T1000 (cell line): ENCODE measurements around the gene R3HCC1L.
A peak's percentile ranks its signal among the peaks of the same experiment; 100 is the strongest.

Experiments used
- DNase-seq: peaks from one replicate; lab custom pipeline; 2025; ENCODE audit warnings: mixed read lengths; lab: John Stamatoyannopoulos, UW

R3HCC1L gene

DNA sequence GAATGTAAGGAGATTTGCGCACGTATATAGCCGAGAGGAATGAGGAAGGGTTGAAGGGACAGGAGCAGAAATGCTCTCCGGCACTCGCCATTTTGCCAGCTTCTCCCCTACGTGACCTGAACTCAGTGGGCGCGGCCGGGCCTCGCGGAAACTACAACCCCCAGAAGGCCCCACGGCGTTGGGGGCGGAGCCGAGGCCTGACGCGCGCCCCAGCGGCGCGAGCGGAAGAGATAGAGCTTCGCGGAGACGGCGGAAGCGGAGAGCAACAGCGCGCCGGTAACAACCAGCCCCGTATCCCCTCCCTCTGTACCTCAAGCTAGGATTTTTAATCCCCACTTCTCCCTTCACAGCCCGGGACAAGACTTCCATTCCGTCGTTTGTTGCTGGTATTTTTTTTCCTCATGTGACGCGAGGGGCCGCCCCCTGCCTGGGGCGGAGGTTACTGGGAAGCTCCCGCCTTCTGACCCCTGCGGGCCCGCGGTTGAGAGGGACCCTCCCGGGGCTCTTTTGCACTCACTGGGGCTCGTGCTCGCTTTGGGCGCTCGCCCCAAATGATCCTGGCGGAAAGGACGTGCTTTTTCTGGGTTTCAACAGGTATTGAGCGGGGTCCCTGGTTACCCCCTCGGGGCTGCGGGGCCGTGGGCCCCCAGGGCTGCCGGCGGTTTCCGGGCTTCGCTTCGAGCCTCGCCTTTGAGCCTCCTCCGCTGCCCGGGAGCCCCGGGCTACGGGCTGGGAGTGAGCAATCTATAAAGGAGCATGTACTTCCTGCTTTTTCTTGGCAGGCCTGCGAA, at the start of gene R3HCC1L:
R3HCC1L (plus strand) TSS at position 227 of the 791 bp plus-strand sequence. CDS start 73,458 bp downstream, outside the sequence.
- peak; percentile 92 for DNase-seq

- no peak for DNase-seq
Observed at GRCh38 chr10:98085238-98085637, 49.2 kb upstream of the R3HCC1L start.

DNA sequence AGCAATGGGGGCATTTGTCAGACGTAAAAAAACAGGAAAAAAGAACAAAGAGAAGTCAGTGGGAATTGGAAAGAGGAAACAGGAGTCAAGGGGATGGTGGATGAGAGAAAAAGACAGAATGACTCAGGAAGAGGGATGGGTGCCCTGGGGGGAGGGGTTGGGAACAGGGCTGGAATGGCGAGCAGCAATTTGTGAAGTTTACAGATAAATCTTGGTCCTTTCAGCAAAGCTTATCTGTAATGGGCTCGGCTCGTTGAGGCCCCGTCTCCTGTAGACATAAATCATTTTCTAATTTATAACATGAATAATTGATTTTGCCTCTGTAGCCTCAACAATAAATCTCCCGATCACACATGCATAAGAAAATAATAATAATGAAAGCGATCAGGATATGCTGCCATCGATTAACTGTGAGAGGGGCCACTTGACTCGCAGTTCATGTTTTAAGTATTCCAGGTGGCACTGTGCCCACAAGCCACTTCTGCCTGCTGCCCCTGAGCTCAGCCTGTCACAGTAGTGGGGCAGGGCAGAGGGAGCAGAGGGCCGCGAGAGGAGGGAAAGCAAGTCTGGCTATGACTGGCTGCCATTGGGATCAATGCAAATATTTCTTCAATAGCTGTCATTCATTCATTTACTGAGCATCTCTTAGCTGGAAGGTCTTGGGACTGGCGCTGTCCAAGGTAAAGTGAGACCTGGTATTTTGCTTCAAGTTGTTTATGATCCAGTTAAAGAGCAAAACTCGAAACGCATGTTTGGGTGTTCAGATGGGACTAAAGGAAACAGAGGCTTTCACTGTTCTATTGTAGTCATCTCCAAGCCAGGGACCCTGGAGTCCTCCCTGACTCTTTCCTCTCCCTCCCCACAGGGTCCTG, 47.4 kb upstream of the R3HCC1L start:
- no peak for DNase-seq

- DNase-seq: no peak
Observed at GRCh38 chr10:98088186-98088971, 46.1 kb upstream of the R3HCC1L start.

DNA sequence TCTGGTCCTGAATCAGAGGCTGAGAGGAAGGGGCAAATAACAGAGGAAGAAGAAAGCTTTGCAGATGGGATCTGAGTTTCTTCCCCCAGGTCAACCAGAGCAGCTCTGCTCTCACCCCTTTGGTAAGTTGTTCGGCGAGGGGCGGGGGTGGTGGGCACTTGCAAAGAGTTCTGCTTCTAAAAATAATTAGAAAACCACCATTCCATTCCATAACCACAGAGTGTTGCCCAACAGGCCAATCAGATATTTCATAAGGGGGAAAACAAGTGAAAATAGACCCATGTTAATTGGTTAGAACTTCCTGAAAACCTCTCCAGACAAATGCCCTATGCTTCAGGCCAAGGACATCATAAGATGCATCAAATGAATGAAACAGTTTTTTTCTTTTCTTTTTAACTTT, 43.6 kb upstream of the R3HCC1L start:
- DNase-seq: no peak

GRCh38 chr10:98096316-98096715, 38.1 kb upstream of the R3HCC1L start:
- no peak for DNase-seq

- no peak for DNase-seq
Observed at GRCh38 chr10:98096731-98097130, 37.7 kb upstream of the R3HCC1L start.

- DNase-seq: no peak
Observed at GRCh38 chr10:98097175-98097574, 37.3 kb upstream of the R3HCC1L start.

DNA sequence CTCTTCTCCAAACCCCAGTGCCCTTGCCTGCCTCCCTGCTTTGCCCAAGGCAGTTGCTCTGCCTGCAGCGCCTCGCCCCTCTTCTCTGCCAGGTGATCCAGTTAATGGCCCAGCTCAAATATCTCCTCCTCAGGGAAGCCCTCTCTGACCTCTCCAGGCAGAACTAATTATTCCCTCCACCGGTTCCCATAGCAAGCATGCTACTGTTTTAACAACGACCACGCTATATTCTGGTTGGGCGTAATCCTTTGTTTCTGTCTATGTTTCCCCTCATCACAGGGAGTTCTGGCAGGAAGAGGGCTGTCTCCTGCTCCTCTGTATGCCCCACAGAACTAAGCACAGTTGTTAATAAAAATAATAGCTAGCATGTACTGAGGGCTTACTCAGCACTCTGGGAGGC, 36.8 kb upstream of the R3HCC1L start:
- DNase-seq: no peak

GRCh38 chr10:98098247-98098646, 36.2 kb upstream of the R3HCC1L start:
- DNase-seq: no peak

DNA sequence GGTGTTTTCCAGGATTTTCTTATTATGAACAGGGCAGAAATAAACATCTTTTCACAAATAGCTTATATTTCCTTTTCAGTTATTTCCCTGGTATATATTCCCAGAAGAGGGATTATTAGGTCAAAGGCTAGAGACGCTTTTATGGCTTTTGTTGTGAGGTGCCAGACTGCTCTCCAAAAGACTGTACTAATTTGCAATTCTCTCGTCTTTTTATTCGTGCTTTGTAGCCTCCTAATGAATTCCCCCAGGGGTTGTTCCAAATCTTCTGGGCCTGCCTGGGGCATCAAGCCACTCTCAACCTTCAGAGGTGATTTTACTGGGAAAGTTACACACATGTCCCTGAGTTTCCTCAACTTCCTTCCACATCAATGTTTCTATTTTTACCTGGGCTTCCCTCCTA, 34.0 kb upstream of the R3HCC1L start:
- DNase-seq: no peak

DNA sequence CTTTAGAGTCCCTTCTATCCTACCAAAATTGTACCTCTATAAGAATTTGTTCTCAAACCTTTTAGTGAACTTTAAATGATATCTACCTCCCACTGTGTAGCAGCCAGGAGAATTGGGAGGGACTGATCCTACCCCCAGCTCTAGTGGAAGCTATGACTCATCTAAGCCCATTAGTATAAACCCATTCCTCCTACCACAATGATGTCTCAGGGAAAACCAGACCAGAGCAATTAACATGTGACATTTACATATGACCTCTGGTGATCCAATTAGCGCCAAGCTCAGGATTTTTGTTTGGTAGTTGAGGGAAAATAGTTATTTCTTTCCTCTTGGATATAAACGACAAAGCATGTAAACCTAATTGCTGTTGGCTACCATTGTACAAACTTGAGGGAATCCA, 33.1 kb upstream of the R3HCC1L start:
- no peak for DNase-seq

DNA sequence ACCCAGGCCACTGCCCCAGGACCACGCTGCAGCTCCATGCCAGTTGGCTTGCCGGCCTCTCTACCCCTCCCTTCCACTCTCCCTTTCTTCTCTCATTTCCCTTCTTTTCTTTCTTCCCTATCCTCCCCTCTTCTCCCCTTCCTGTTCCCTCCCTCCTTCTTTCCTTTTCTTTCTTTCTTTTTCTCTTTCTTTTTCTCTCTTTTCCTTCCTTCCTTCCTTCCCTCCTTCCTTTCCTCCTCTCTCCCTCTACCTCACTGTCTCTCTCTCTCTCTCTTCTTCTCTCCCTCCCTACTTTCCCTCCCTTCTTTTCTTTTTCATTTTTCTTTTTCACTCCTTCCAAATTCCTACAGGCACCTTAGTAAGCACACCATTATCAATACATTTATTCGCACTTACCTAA, 30.3 kb upstream of the R3HCC1L start:
- DNase-seq: no peak

DNA sequence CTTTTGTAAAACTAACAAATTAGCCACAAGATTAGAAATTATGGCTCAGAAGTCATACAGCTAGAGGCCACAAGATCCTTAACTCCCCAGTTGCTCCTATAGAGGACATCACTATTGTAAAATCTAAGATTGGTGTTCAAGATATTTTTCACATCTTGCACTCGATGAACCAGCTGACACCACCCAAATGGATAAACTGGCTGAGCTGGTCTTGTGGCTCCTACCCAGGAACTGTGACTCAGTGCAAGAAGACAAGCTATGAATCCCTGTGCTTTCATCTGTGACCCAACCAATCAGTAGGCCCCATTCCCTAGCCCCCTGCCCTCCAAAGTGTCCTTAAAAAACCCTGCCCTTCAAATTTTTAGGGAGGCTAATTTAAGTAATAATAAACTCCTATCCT, 27.9 kb upstream of the R3HCC1L start:
- DNase-seq: no peak

DNA sequence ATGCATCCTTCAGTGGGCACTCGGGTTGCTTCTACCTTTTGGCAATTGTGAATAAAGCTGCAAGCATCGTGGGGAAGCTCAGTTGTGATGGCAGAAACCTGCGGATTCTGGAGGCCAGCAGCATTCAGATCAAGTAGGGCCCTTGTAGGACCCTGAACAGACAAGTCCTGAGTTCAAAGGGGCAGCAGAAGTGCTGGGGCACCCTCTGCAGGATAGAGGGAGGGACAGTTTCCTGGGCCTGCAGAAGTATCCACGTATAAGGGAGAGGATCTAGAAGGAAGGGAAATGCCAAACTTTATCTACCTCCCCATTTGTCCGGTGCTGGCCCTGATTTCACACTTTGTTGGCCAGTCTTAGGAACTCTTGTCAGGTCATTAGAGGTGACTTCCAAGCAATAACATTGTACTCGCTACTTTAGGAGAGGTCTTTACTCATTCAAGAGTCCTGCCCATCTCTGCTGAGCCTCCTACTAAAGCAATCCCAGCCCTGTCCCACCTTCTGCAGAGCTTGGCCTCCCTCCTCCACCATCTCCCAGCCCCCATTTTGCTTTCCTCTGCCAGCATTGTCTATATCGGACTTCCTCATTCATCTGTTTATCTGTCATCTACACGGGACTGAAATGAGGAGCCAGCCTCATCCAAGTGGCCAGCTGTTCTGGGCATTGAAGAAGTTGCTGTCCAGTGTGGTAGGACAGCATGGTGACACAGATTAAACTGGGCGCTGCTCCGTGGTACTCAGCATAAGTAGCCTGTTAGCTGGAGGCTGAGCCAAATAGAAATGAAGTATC, 26.6 kb upstream of the R3HCC1L start:
- DNase-seq: no peak

DNA sequence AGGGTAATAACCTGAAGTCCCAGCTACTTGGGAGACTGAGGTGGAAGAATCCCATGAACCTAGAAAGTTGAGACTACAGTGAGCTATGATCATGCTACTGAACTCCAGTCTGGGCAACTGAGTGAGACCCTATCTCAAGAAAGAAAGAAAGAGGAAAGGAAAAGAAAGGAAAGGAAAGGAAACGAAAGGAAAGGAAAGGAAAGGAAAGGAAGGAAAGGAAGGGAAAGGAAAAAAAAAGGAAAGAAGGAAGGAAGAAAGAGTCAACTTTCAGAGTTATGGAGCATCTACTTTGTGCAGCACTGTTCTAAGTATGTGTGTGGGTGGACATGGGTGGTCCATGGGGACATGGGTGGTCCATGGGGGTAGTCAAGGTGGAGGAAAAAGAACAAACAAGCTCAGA, 24.1 kb upstream of the R3HCC1L start:
- DNase-seq: no peak

DNA sequence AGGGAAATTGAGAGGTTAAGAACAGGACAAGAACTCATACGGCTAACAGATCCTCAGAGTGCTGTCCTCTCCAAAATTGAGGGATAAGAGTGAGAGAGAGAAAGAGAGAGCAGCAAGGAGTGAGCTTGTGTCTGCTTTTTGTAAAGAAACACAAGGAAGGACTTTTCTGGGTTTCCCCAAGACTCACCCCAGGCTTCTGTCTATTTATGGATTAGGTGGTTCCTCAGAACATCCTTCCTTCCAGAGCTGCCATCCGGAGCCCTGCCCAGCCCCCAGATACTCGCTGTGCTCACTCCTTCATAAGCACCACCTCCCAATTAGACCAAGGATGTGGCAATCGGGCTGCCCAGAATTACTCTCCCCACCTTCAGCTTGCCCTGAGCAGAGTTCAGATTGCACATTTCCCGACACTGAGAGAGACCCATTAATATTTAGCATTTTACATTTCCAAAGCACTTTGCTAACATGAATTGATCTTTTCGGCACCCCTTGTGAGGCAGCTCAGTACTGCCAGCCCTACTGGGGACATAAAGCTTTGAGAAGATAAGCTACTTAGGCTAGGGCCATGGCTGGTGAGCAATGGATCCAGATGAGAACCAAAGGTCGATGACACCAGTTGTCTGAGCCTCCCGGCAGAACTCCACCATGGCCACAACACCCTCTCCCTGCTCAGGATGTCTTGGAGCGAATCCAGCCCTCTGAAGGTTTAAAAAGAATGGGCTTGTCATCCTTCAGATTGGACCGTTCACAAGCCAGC, 19.2 kb upstream of the R3HCC1L start:
- DNase-seq: no peak

DNA sequence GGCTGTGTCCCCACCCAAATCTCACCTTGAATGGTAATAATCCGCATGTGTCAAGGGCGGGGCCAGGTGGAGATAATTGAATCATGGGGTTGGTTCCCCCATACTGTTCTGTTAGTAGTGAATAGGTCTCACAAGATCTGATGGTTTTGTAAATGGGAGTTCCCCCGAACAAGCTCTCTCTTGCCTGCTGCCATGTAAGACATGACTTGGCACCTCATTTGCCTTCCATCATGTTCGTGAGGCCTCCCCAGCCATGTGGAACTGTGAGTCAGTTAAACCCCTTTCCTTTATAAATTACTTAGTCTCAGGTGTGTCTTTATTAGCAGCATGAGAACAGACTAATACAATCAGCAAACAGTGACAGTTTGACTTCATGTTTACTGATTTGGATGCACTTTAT, 14.6 kb upstream of the R3HCC1L start:
- no peak for DNase-seq

DNA sequence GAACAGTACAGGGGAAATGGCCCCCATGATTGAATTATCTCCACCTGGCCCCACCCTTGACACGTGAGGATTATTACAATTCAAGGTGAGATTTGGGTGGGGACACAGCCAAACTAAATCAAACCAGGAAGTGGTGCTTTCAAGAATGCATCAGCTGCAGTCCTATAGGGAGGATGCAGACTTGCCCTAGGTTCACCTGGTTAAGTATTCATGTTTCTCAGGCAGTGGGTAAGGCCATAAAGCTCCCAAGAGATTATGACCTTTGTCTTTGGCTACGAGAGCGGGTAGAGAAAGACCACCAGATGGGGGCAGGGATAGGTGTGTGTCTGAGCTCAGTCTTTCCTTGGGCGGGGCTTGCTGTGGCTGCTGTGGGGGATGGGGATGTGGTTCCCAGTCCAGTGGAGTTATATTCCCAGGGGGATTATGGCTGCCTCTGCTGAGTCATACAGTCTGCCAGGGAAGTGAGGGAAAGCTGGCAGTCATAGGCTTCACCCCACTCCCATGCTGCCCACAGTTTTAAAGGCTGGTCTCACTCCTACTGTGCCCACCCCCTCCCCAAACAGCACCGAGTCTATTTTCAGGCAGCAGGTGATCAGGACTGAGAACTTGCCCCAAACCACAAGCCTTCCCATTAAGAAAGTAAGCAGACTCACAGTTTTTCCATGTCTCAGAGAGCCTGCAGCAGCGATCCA, 8.4 kb upstream of the R3HCC1L start:
- peak; percentile 26 for DNase-seq

DNA sequence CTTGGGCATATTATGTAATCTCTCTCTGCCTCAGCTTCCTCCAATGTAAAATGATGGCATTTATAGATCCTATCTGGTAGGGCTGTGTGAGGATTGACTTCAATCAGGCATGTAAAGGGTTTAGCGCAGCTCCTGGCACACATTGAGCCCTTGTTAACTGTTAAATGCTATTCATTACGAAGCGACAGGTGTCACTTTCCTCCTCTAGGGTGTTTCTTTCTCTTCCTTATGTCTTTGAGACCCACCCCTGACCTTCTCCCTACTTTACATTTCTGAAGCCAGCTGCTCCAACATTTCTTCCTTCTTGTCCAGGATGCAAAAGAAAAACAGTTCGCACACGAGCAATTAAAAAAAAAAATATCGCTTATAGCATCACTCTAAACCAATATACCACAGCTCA, 5.7 kb upstream of the R3HCC1L start:
- DNase-seq: no peak
